Tibial nerve (tissue), 4 donors: Measurements from ENCODE around the gene ALK. TPM values are rescaled to one million over a fixed set of nuclear protein-coding genes. Genes with fewer than 3 reads are reported as not detected.

Experiments used
- DNase-seq, 2 donors: peaks; one replicate each; pipeline ENCODE4 v3.0.0-alpha.2; 2019; ENCODE audit warnings: low spot score in 2 of 2
- H3K27ac ChIP-seq, 4 donors: fragments of 200-600 bp; sonication (generic) in 3 of 4; one replicate each; pipeline ENCODE4 v1.5.1; 2017 to 2019; ENCODE audit warnings: mild to moderate bottlenecking in 1 of 4
- H3K27me3 ChIP-seq, 2 donors: fragments of 200-600 bp; sonication (generic) in 1 of 2; one replicate each; pipeline versions ENCODE4 v1.5.1 to v1.6.0; 2017 to 2019
- H3K36me3 ChIP-seq, 3 donors: fragments of 200-600 bp; sonication (generic); one replicate each; pipeline ENCODE4 v1.5.1; 2018 to 2019
- H3K4me1 ChIP-seq, 4 donors: fragments of 200-600 bp; sonication (generic) in 3 of 4; one replicate each; pipeline ENCODE4 v1.5.1; 2017 to 2019
- H3K4me3 ChIP-seq, 4 donors: fragments of 200-600 bp; sonication (generic) in 3 of 4; one replicate each; pipeline ENCODE4 v1.5.1; 2017 to 2019; ENCODE audit warnings: mild to moderate bottlenecking in 1 of 4, moderate library complexity in 1 of 4
- H3K9me3 ChIP-seq, 4 donors: fragments of 200-600 bp; sonication (generic) in 3 of 4; one replicate each; pipeline ENCODE4 v1.5.1; 2017 to 2019
- CTCF ChIP-seq, 5 experiments: fragments of 200-600 bp in 3 of 5; fragments of 450-650 bp in 2 of 5; sonication (generic) in 3 of 5; IDR thresholded peaks; one replicate each; pipeline ENCODE4 v1.5.1; 2016 to 2019; ENCODE audit warnings: antibody characterized with exemption in 5 of 5, mild to moderate bottlenecking in 3 of 5, moderate library complexity in 2 of 5
- EP300 ChIP-seq, 2 donors: sonication (generic); formaldehyde crosslinking; IDR thresholded peaks; one replicate each; pipeline ENCODE4 v1.6.1; 2017; ENCODE audit warnings: antibody characterized with exemption in 2 of 2, mild to moderate bottlenecking in 1 of 2
- POLR2A ChIP-seq, 2 donors: fragments of 450-650 bp; IDR thresholded peaks; one replicate each; pipeline ENCODE4 v1.6.1; 2017; ENCODE audit warnings: antibody characterized with exemption in 2 of 2, mild to moderate bottlenecking in 2 of 2, moderate library complexity in 2 of 2
- WGBS, 2 donors: methylation state at CpG; one replicate each; pipeline ENCODE4 v1.1.5; 2018; 5-methylcytosine and 5-hydroxymethylcytosine counted together
- total RNA-seq, 4 donors: library from RNA; depleted of rRNA; stranded (reverse); fragments of >200 nt; gene quantifications; one replicate each; pipeline ENCODE4 v1.1.0, GENCODE V29; 2016

The ALK gene
- total RNA-seq, 4 donors from 2014 or later: 0.39 to 4.8 (median 0.66) TPM

- Histone ChIP-seq H3K4me3 (no peak overlapping the region), H3K27me3 (no peaks in the 10 kb centered on the region), H3K27ac (no peak overlapping the region), H3K36me3 (no peaks in the 10 kb centered on the region), H3K9me3 (no peaks in the 10 kb centered on the region), H3K4me1 (peaks cover 0 to 7% (median 0%) of the 10 kb centered on the region in 4 donors)
- DNase-seq: no peak
- 83 to 86% methylated on average over 1 of the region's 1 CpG for WGBS, 2 donors
- TF ChIP-seq EP300 (IDR thresholded peaks at IDR 0.05) (no peak), CTCF (IDR thresholded peaks at IDR 0.05) (no peak), POLR2A (IDR thresholded peaks at IDR 0.05) (no peak)
These were observed 188.2 kb downstream of the ALK start for GRCh38 chr2:29733213-29733612.

GRCh38 chr2:29731948-29732347 lies 189.4 kb downstream of the ALK start:
- DNase-seq: no peak
- Histone ChIP-seq H3K4me1 (peaks cover 0 to 7% (median 0%) of the 10 kb centered on the region in 4 donors), H3K9me3 (no peaks in the 10 kb centered on the region), H3K36me3 (no peaks in the 10 kb centered on the region), H3K27ac (no peak overlapping the region), H3K27me3 (no peaks in the 10 kb centered on the region), H3K4me3 (no peak overlapping the region)
- TF ChIP-seq EP300 (IDR thresholded peaks at IDR 0.05) (no peak), CTCF (IDR thresholded peaks at IDR 0.05) (no peak), POLR2A (IDR thresholded peaks at IDR 0.05) (no peak)
- 53 to 62% methylated on average over 2 of the region's 2 CpGs for WGBS, 2 donors

GRCh38 chr2:29729932-29730331 lies 191.5 kb downstream of the ALK start:
- peaks cover 0 to 7% (median 0%) of the 10 kb centered on the region in 4 donors for H3K4me1 ChIP-seq
- H3K27me3 ChIP-seq: no peaks in the 10 kb centered on the region
- WGBS, 2 donors: 67 to 71% methylated on average over 7 of the region's 7 CpGs
- no peak for DNase-seq
- no peaks in the 10 kb centered on the region for H3K36me3 ChIP-seq
- H3K27ac ChIP-seq: no peak overlapping the region
- TF ChIP-seq CTCF (IDR thresholded peaks at IDR 0.05) (no peak), POLR2A (IDR thresholded peaks at IDR 0.05) (no peak), EP300 (IDR thresholded peaks at IDR 0.05) (no peak)
- no peak overlapping the region for H3K4me3 ChIP-seq
- no peaks in the 10 kb centered on the region for H3K9me3 ChIP-seq

DNA sequence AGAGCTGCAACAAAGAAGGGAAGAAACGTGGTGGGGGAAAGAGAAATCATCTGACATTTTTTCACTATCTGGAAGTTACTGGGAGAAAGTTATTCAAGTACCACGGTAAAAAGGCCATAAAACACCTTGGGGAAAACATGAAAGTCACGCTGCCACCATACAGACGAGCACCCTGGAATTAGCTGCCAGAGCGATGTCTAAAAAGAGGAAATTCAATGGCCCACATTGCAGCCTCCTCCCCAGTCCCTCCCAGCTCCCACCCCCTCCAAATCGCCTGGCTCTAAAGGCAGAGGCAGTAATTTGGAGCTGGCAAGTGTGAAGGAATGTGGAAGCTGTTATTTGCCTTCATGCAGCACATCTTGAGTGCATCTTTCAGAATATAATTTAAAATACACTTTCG lies 192.0 kb downstream of the ALK start:
- Histone ChIP-seq H3K27me3 (no peaks in the 10 kb centered on the region), H3K27ac (no peak overlapping the region), H3K4me3 (no peak overlapping the region), H3K9me3 (no peaks in the 10 kb centered on the region), H3K36me3 (no peaks in the 10 kb centered on the region), H3K4me1 (peaks cover 0 to 7% (median 0%) of the 10 kb centered on the region in 4 donors)
- DNase-seq: no peak
- 22 to 27% methylated on average over 7 of the region's 7 CpGs for WGBS, 2 donors
- no peak for TF ChIP-seq EP300 (IDR thresholded peaks at IDR 0.05)
- TF ChIP-seq POLR2A (IDR thresholded peaks at IDR 0.05): no peak
- no peak for TF ChIP-seq CTCF (IDR thresholded peaks at IDR 0.05)

DNA sequence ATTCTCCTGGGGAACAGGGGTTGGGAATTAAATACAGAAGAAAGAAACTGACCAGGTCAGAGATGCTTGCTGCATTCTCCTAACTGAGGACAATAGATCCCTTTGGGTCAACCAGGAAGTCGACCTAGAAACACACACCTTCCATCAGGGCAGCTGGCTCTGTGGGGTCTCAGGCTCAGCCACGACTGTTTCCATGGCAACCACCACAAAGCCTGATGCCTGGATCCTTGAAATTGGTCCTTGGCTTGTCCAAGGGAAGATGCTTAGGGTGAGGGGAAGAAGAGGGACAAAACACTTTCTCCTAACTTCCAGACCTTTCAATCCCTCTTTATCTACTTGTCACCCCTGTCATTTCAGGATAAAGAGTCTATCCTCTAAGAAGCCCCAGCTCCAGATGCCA lies 194.4 kb downstream of the ALK start:
- H3K9me3 ChIP-seq: no peaks in the 10 kb centered on the region
- no peaks in the 10 kb centered on the region for H3K36me3 ChIP-seq
- no peak for DNase-seq
- peaks cover 0 to 7% (median 0%) of the 10 kb centered on the region in 4 donors for H3K4me1 ChIP-seq
- H3K27ac ChIP-seq: no peak overlapping the region
- WGBS, 2 donors: 33 to 56% methylated on average over 2 of the region's 2 CpGs
- no peaks in the 10 kb centered on the region for H3K27me3 ChIP-seq
- no peak for TF ChIP-seq POLR2A (IDR thresholded peaks at IDR 0.05)
- no peak for TF ChIP-seq EP300 (IDR thresholded peaks at IDR 0.05)
- no peak for TF ChIP-seq CTCF (IDR thresholded peaks at IDR 0.05)
- H3K4me3 ChIP-seq: no peak overlapping the region
